Activated CD8-positive, alpha-beta T cell treated with anti-CD3 and anti-CD28 coated beads, Interleukin-2, amount 10 ng/mL, durations not matched to agents 7 days and 5 days (primary cell): ENCODE results near the gene SYNGR2. TPM values are rescaled to one million over a fixed set of nuclear protein-coding genes. Genes with fewer than 3 reads are reported as not detected.
"Not testable (repeated sequence)": the region's sequence is repeated elsewhere in the genome, so short reads cannot be mapped to it uniquely, and the experiment has no call there.

Source experiments
- ATAC-seq: fragments of 150-1000 bp; cut with Tn5 transposase; one replicate; pipeline ENCODE4 v1.10.0; 2021; ENCODE audit warnings: moderate library complexity
- CTCF ChIA-PET: fragments of 350-600 bp; sonication (Branson Sonifier 250); formaldehyde crosslinking; loops from one replicate; lab custom pipeline; 2021; ENCODE audit warnings: antibody characterized with exemption; lab: Charles Lee
- POLR2A ChIA-PET: fragments of 350-600 bp; sonication (Branson Sonifier 250); formaldehyde crosslinking; loops from one replicate; lab custom pipeline; 2021; ENCODE audit warnings: antibody characterized with exemption; lab: Charles Lee
- DNase-seq: peaks from one replicate; pipeline ENCODE4 v3.0.0-alpha.2; 2020
- H3K27ac Mint-ChIP-seq: one replicate; pipeline ENCODE4 v1.8.0; 2021; ENCODE audit warnings: mild to moderate bottlenecking, mixed read lengths
- H3K27me3 Mint-ChIP-seq: one replicate; pipeline ENCODE4 v1.8.0; 2021; ENCODE audit warnings: low read depth, mixed read lengths
- H3K36me3 Mint-ChIP-seq: one replicate; pipeline ENCODE4 v1.8.0; 2021; ENCODE audit warnings: low read depth, mixed read lengths
- H3K4me1 Mint-ChIP-seq: one replicate; pipeline ENCODE4 v1.8.0; 2021; ENCODE audit warnings: low read depth, mixed read lengths
- H3K4me3 Mint-ChIP-seq: one replicate; pipeline ENCODE4 v1.8.0; 2021; ENCODE audit warnings: mild to moderate bottlenecking, mixed read lengths
- H3K9me3 Mint-ChIP-seq: one replicate; pipeline ENCODE4 v1.8.0; 2022; ENCODE audit warnings: mixed read lengths; ENCODE audit not compliant: insufficient read depth
- total RNA-seq, 2 experiments: library from RNA; stranded (reverse); gene quantifications; one replicate each; pipeline ENCODE4 v1.2.3, GENCODE V29; 2021

SYNGR2 gene
- total RNA-seq, 2 experiments from 2014 or later, result 41.1 to 44.3 TPM

DNA sequence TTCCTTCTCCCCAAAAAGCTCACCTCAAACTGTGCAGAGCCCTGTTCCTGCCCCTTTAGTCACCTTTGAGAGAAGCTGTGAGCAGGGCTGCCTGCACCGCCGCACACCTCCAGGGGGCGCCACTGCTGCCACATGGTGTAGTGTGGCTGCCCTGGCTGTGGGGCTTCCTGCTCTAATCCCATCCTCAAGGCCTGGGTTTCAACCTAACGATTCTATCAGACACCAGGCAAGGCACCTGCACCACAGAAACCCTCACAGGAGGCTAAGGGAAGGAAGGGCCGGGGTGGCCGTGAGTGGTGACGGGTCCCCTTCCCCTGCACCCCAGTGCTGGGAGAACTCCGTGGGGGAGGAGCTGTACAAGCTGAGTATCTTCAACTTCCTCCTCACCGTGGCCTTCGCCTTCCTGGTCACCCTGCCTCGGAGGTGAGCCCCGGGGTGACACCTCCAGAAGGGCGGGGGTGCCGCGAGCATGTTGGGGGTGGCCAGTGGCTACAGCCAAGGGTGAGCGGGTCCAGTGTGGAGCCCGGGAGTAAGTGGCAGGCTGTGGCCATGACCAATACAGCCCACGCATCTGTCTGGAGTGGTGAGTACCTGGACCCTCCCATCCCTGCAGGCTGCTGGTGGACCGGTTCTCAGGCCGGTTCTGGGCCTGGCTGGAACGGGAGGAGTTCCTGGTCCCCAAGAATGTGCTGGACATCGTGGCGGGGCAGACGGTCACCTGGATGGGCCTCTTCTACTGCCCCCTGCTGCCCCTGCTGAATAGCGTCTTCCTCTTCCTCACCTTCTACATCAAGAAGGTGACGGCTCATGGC lies 30.8 kb upstream of the SYNGR2 start:
- peak; percentile 73 for DNase-seq
- ATAC-seq, result no peak
- H3K36me3 Mint-ChIP-seq, result peaks cover 81% of the 10 kb centered on the region
- H3K9me3 Mint-ChIP-seq, result no peaks in the 10 kb centered on the region
- H3K4me3 Mint-ChIP-seq, result peak overlapping the region; percentile 3
- H3K27ac Mint-ChIP-seq, result peak overlapping the region; percentile 86
- H3K4me1 Mint-ChIP-seq, result peaks cover 89% of the 10 kb centered on the region
- CTCF ChIA-PET, result interaction anchor here (0.6 to 8.9 kb wide), 17 partner anchors 10 to 116 kb away, joined by 3 to 133 read pairs (median 4); partner anchors contain the start of gene TMC6
- POLR2A ChIA-PET, result interaction anchor here (11.6 kb wide), 1 partner anchor 13 kb away, joined by 182 read pairs; the partner anchor contains the start of genes TMC6 and TMC8
- H3K27me3 Mint-ChIP-seq, result no peaks in the 10 kb centered on the region

GRCh38 chr17:78138204-78139060 lies 29.9 kb upstream of the SYNGR2 start:
- Mint-ChIP-seq H3K9me3 (no peaks in the 10 kb centered on the region), H3K36me3 (peaks cover 77% of the 10 kb centered on the region), H3K27ac (peak overlapping the region; percentile 86), H3K4me3 (no peak overlapping the region), H3K4me1 (peaks cover 87% of the 10 kb centered on the region), H3K27me3 (no peaks in the 10 kb centered on the region)
- CTCF ChIA-PET, result interaction anchor here (0.6 to 8.9 kb wide), 16 partner anchors 8 to 117 kb away, joined by 3 to 133 read pairs (median 4); partner anchors contain the start of genes TMC6 and TMC8
- DNase-seq, result no peak
- no peak for ATAC-seq
- POLR2A ChIA-PET, result interaction anchor here (0.6 to 11.6 kb wide), 3 partner anchors 11 to 24 kb away, joined by 3 to 182 read pairs (median 4); partner anchors contain the start of genes TMC6 and TMC8

- not testable (repeated sequence) for H3K9me3 Mint-ChIP-seq, H3K27me3 Mint-ChIP-seq, DNase-seq, ATAC-seq
- CTCF ChIA-PET, result interaction anchor here (0.7 to 8.9 kb wide), 12 partner anchors 8 to 121 kb away, joined by 3 to 133 read pairs (median 3); partner anchors contain the start of genes TMC6 and TMC8
- POLR2A ChIA-PET, result interaction anchor here (1.0 to 11.6 kb wide), 6 partner anchors 8 to 126 kb away, joined by 3 to 182 read pairs (median 4); partner anchors contain the start of genes TMC6 and TMC8
- Mint-ChIP-seq H3K36me3 (peaks cover 64% of the 10 kb centered on the region), H3K4me3 (peak overlapping the region; percentile 43), H3K27ac (peak overlapping the region; percentile 89), H3K4me1 (peaks cover 73% of the 10 kb centered on the region)
Observed at GRCh38 chr17:78139861-78140168, 28.6 kb upstream of the SYNGR2 start.

- POLR2A ChIA-PET, result interaction anchor here (1.0 to 11.6 kb wide), 5 partner anchors 8 to 127 kb away, joined by 3 to 182 read pairs (median 4); partner anchors contain the start of genes TMC6 and TMC8
- Mint-ChIP-seq H3K4me3 (peak overlapping the region; percentile 43), H3K27ac (peak overlapping the region; percentile 89), H3K36me3 (peaks cover 59% of the 10 kb centered on the region), H3K27me3 (no peaks in the 10 kb centered on the region), H3K9me3 (no peaks in the 10 kb centered on the region), H3K4me1 (peaks cover 68% of the 10 kb centered on the region)
- ATAC-seq (peak; percentile 90), DNase-seq (peak; percentile 98)
- CTCF ChIA-PET, result interaction anchor here (0.7 to 8.9 kb wide), 13 partner anchors 8 to 122 kb away, joined by 3 to 133 read pairs (median 3); partner anchors contain the start of genes TMC6 and TMC8
Observed at GRCh38 chr17:78140169-78141051, 28.0 kb upstream of the SYNGR2 start.

- no peaks in the 10 kb centered on the region for H3K27me3 Mint-ChIP-seq
Observed at GRCh38 chr17:78141437-78142118, 26.8 kb upstream of the SYNGR2 start.

DNA sequence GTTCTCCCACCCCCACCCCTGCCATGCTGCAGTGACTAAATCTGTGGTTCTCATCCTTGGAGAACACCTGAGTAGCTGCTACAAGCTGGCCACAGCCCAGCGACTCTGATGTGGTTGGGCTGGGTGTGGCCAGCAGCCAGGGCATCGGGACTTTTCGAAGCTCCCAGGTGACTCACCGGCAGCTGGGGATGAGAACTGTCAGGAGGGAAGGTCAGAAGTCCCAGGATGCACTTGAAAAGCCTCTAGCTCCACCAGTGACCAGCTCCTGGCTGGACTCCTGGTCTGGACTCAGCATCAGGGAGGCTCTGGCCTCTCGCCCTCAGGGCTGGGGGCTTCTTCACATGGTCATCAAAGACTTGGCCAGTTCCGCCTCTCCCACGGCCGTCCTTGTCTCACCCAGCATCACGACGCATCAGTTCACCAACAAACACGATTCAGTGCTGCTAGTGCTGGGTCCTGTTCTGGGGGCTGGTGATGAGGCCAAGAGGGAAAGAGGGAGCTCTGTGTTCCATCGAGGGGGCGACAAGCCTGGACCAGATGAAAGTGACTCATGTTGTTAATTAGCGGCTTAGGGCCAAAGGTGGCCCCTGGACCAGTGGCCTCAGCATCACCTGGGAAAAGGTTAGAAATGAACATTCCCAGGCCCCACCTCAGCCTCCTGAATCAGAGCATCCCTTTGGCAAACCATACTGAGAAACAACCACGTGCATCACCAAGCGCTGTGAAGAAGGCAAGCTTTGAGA lies 26.1 kb upstream of the SYNGR2 start:
- DNase-seq (no peak), ATAC-seq (no peak)
- Mint-ChIP-seq H3K36me3 (peaks cover 41% of the 10 kb centered on the region), H3K4me1 (peaks cover 50% of the 10 kb centered on the region), H3K4me3 (no peak overlapping the region), H3K27ac (no peak overlapping the region), H3K9me3 (no peaks in the 10 kb centered on the region), H3K27me3 (no peaks in the 10 kb centered on the region)
- ChIA-PET POLR2A (interaction anchor here (0.7 to 11.6 kb wide), 7 partner anchors 18 to 44 kb away, joined by 3 to 182 read pairs (median 4); partner anchors contain the start of genes AFMID, TK1, TMC6 and TMC8), CTCF (interaction anchor here (1.0 to 1.3 kb wide), 2 partner anchors 34 to 51 kb away, joined by 4 to 6 read pairs; no protein-coding TSS in a partner anchor)

More at GRCh38 chr17:78141437-78142118, 26.8 kb upstream of the SYNGR2 start:
- Mint-ChIP-seq H3K27ac (peak overlapping the region; percentile 20), H3K36me3 (peaks cover 48% of the 10 kb centered on the region), H3K4me3 (no peak overlapping the region), H3K4me1 (peaks cover 57% of the 10 kb centered on the region), H3K9me3 (no peaks in the 10 kb centered on the region)
- DNase-seq (no peak), ATAC-seq (no peak)
- ChIA-PET POLR2A (interaction anchor here (0.7 to 11.6 kb wide), 7 partner anchors 9 to 35 kb away, joined by 3 to 182 read pairs (median 3); partner anchors contain the start of genes TMC6 and TMC8), CTCF (interaction anchor here (1.0 to 1.3 kb wide), 2 partner anchors 35 to 50 kb away, joined by 4 to 6 read pairs; no protein-coding TSS in a partner anchor)

DNA sequence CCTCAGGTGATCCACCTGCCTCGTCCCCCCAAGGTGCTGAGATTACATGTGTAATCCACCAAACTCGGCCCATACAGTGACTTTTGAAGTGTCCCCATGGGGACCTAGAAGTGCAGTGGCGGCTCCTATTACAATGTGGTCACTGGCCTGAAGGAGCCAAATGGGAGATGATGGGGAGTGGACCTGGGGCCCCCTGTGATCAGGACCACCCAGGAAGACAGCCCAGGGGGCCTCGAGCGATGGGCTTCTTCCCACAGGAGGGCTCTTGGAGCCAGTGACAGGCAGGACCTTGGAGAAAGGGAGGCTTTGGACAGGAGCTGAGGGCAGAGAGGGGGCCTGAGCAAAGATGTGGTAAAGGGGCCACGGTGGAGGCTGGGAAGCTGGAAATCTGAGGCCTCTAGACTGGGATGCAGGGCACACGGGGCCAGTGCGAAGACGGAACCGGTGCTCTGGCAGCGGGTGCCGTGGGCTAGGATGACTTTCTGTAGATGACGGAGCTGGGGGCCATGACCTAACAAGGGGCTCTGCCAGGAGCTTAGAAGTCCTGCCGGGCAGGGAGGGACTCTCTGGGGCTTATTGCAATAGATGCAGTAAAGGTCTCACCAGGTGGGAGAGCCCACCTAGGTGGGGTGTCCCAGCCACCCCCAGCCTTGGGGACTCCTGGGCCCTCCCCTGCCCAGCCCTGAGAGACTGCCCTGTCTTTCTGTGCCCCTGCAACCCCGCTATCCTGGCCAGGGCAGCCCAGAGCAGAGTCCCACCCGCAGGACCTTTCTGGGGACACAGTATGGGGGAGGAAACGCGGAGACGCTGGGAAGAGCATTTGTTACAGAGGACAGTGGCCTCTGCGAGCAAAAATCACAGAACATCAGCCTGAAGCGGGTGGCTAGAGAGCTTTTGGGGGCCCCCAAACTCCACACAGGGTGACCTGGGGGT lies 24.9 kb upstream of the SYNGR2 start:
- no peak overlapping the region for H3K4me3 Mint-ChIP-seq
- peaks cover 46% of the 10 kb centered on the region for H3K4me1 Mint-ChIP-seq
- no peak for ATAC-seq
- H3K27me3 Mint-ChIP-seq, result no peaks in the 10 kb centered on the region
- DNase-seq, result no peak
- H3K36me3 Mint-ChIP-seq, result peaks cover 30% of the 10 kb centered on the region
- ChIA-PET CTCF (interaction anchor here (0.8 to 1.0 kb wide), 3 partner anchors 8 to 32 kb away, joined by 3 to 4 read pairs (median 3); no protein-coding TSS in a partner anchor), POLR2A (interaction anchor here (0.5 to 11.6 kb wide), 4 partner anchors 9 to 81 kb away, joined by 3 to 182 read pairs (median 4); partner anchors contain the start of genes AFMID, TK1, TMC6 and TMC8)
- H3K27ac Mint-ChIP-seq, result no peak overlapping the region
- H3K9me3 Mint-ChIP-seq, result no peaks in the 10 kb centered on the region

GRCh38 chr17:78144147-78144719 lies 24.1 kb upstream of the SYNGR2 start:
- DNase-seq (no peak), ATAC-seq (no peak)
- ChIA-PET POLR2A (interaction anchor here (0.5 to 11.6 kb wide), 4 partner anchors 8 to 80 kb away, joined by 3 to 182 read pairs (median 4); partner anchors contain the start of genes TMC6 and TMC8), CTCF (interaction anchor here (0.8 to 1.0 kb wide), 3 partner anchors 9 to 33 kb away, joined by 3 to 4 read pairs (median 3); no protein-coding TSS in a partner anchor)
- Mint-ChIP-seq H3K27ac (no peak overlapping the region), H3K4me3 (no peak overlapping the region), H3K4me1 (peaks cover 41% of the 10 kb centered on the region), H3K36me3 (peaks cover 24% of the 10 kb centered on the region), H3K9me3 (no peaks in the 10 kb centered on the region), H3K27me3 (no peaks in the 10 kb centered on the region)
